GM18511 (cell line): ENCODE results near the gene TRAPPC4.
A peak's percentile ranks its signal among the peaks of the same experiment; 100 is the strongest.
"Not testable (repeated sequence)": the region's sequence is repeated elsewhere in the genome, so short reads cannot be mapped to it uniquely, and the experiment has no call there.

ENCODE experiments used
- ATAC-seq: cut with Tn5 transposase; IDR thresholded peaks from one replicate; pipeline ENCODE4 v1.9.1; 2021; ENCODE audit warnings: mild to moderate bottlenecking, moderate library complexity; ENCODE audit not compliant: unreplicated experiment

Gene TRAPPC4

GRCh38 chr11:119012629-119013170 is 5.9 kb upstream of the TRAPPC4 start:
- ATAC-seq = no peak

GRCh38 chr11:119014209-119014924 is 4.2 kb upstream of the TRAPPC4 start:
- ATAC-seq = no peak

GRCh38 chr11:119015054-119015611 is 3.4 kb upstream of the TRAPPC4 start:
- ATAC-seq = no peak

- no peak for ATAC-seq
These were observed 2.2 kb upstream of the TRAPPC4 start for GRCh38 chr11:119016216-119017009.

- not testable (repeated sequence) for ATAC-seq
These were observed 1.2 kb upstream of the TRAPPC4 start for GRCh38 chr11:119017377-119017776.

- no peak for ATAC-seq
These were observed 1.4 kb downstream of the TRAPPC4 start for GRCh38 chr11:119019996-119020395.

GRCh38 chr11:119021631-119022030 is 3.1 kb downstream of the TRAPPC4 start:
- no peak for ATAC-seq

- no peak for ATAC-seq
These were observed 5.2 kb downstream of the TRAPPC4 start for GRCh38 chr11:119023741-119024140.

GRCh38 chr11:119024430-119025098 is 6.0 kb downstream of the TRAPPC4 start:
- ATAC-seq = no peak

GRCh38 chr11:119025099-119025473 is 6.5 kb downstream of the TRAPPC4 start:
- no peak for ATAC-seq

- no peak for ATAC-seq
These were observed 7.0 kb downstream of the TRAPPC4 start for GRCh38 chr11:119025541-119025940.

- ATAC-seq = no peak
These were observed 7.6 kb downstream of the TRAPPC4 start for GRCh38 chr11:119025978-119026766.

- ATAC-seq = no peak
These were observed 8.4 kb downstream of the TRAPPC4 start for GRCh38 chr11:119026970-119027369.

- no peak for ATAC-seq
These were observed 9.2 kb downstream of the TRAPPC4 start for GRCh38 chr11:119027561-119028345.

- ATAC-seq = no peak
These were observed 9.9 kb downstream of the TRAPPC4 start for GRCh38 chr11:119028346-119029068.

GRCh38 chr11:119029069-119029339 is 10.4 kb downstream of the TRAPPC4 start:
- no peak for ATAC-seq

GRCh38 chr11:119029340-119030028 is 10.9 kb downstream of the TRAPPC4 start:
- ATAC-seq = peak; percentile 34

- peak; percentile 16 for ATAC-seq
These were observed 11.4 kb downstream of the TRAPPC4 start for GRCh38 chr11:119030029-119030328.
